ENCODE data around the gene TRAPPC2. TPM values are rescaled to one million over a fixed set of nuclear protein-coding genes. Genes with fewer than 3 reads are reported as not detected.

Gene TRAPPC2
- total RNA-seq, 1 experiment from 2014 or later: 19.5 TPM

GRCh38 chrX:13721819-13722519 is 12.5 kb downstream of the TRAPPC2 start:
- DNase-seq (ENCODE audit: low spot score): no peak
- TF ChIP-seq EZH2 (IDR thresholded peaks at IDR 0.05; ENCODE audit: borderline replicate concordance, low read depth, low read length, poor library complexity, severe bottlenecking): no peak
- TF ChIP-seq CTCF (conservative IDR thresholded peaks at IDR 0.05; ENCODE audit: low read depth, low read length): no peak
- BruUV-seq (replicated peaks): no TSS peak
- H3K4me3 ChIP-seq (ENCODE audit: low read depth, low read length, poor library complexity, severe bottlenecking): no peak overlapping the region
- ChIA-PET POLR2A (ENCODE audit: low non-redundant PET) (no interaction called here), CTCF (no interaction called here)
- peaks cover 8% of the 10 kb centered on the region for H3K36me3 ChIP-seq (ENCODE audit: insufficient read depth, low read length, poor library complexity, severe bottlenecking)
- no peak overlapping the region for H3K27ac ChIP-seq (ENCODE audit: low read depth, low read length, poor library complexity, severe bottlenecking)
- intact Hi-C loops (cut with micrococcal nuclease; ENCODE audit: unreplicated experiment): no loop called here
- H3K27me3 ChIP-seq (replicated peaks; ENCODE audit: insufficient read depth, low read depth, low read length, poor library complexity): no peaks in the 10 kb centered on the region
- H3K4me1 ChIP-seq (ENCODE audit: insufficient read depth, low read length, poor library complexity, severe bottlenecking): no peaks in the 10 kb centered on the region
- H3K9me3 ChIP-seq (ENCODE audit: low read depth, low read length, poor library complexity, severe bottlenecking): no peaks in the 10 kb centered on the region

GRCh38 chrX:13721371-13721770 is 13.0 kb downstream of the TRAPPC2 start:
- intact Hi-C loops (cut with micrococcal nuclease; ENCODE audit: unreplicated experiment): no loop called here
- CTCF ChIA-PET: no interaction called here
- no peak overlapping the region for H3K4me3 ChIP-seq (ENCODE audit: low read depth, low read length, poor library complexity, severe bottlenecking)
- TF ChIP-seq CTCF (conservative IDR thresholded peaks at IDR 0.05; ENCODE audit: low read depth, low read length) (no peak), EZH2 (IDR thresholded peaks at IDR 0.05; ENCODE audit: borderline replicate concordance, low read depth, low read length, poor library complexity, severe bottlenecking) (no peak)
- no peaks in the 10 kb centered on the region for H3K27me3 ChIP-seq (replicated peaks; ENCODE audit: insufficient read depth, low read depth, low read length, poor library complexity)
- POLR2A ChIA-PET (ENCODE audit: low non-redundant PET): no interaction called here
- BruUV-seq (replicated peaks): no TSS peak
- no peak overlapping the region for H3K27ac ChIP-seq (ENCODE audit: low read depth, low read length, poor library complexity, severe bottlenecking)
- peaks cover 8% of the 10 kb centered on the region for H3K36me3 ChIP-seq (ENCODE audit: insufficient read depth, low read length, poor library complexity, severe bottlenecking)
- H3K9me3 ChIP-seq (ENCODE audit: low read depth, low read length, poor library complexity, severe bottlenecking): no peaks in the 10 kb centered on the region
- DNase-seq (ENCODE audit: low spot score): no peak
- H3K4me1 ChIP-seq (ENCODE audit: insufficient read depth, low read length, poor library complexity, severe bottlenecking): no peaks in the 10 kb centered on the region

DNA sequence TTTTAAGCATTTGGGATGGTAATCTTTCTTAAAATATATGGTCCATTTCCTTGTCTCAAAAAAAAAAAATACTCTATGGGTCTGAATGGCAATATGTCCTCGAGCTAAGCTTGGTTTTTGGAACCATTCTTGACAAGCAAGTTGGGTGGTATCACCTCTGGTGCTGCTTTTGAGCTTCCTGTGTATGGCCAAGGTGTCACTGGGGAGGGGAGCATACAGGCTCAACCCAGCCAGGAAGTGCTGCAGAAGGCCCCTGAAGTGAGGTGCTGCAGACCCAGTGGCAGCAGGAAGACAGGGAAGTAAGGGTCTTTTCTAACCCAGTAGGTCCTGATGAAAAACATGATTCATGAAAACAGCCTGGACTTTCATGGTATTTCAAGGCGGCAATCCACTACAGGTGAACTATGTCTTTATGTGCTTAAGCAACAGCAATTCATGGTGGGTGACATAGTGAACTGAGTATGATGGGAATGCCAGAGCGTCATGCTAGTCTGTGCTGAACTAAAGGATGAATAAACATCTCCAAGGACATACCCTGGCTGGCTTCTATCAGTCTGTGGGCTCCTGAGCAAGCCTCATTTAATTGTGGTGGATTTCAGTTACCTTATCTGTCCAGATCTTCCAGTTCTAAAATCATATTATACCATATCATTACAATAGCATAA is 15.1 kb downstream of the TRAPPC2 start:
- DNase-seq (ENCODE audit: low spot score): no peak
- Histone ChIP-seq H3K36me3 (ENCODE audit: insufficient read depth, low read length, poor library complexity, severe bottlenecking) (peaks cover 17% of the 10 kb centered on the region), H3K27ac (ENCODE audit: low read depth, low read length, poor library complexity, severe bottlenecking) (no peak overlapping the region), H3K4me3 (ENCODE audit: low read depth, low read length, poor library complexity, severe bottlenecking) (no peak overlapping the region), H3K4me1 (ENCODE audit: insufficient read depth, low read length, poor library complexity, severe bottlenecking) (no peaks in the 10 kb centered on the region), H3K27me3 (replicated peaks; ENCODE audit: insufficient read depth, low read depth, low read length, poor library complexity) (no peaks in the 10 kb centered on the region), H3K9me3 (ENCODE audit: low read depth, low read length, poor library complexity, severe bottlenecking) (no peaks in the 10 kb centered on the region)
- TF ChIP-seq EZH2 (IDR thresholded peaks at IDR 0.05; ENCODE audit: borderline replicate concordance, low read depth, low read length, poor library complexity, severe bottlenecking) (no peak), CTCF (conservative IDR thresholded peaks at IDR 0.05; ENCODE audit: low read depth, low read length) (no peak)
- CTCF ChIA-PET: no interaction called here
- no TSS peak for BruUV-seq (replicated peaks)
- intact Hi-C loops (cut with micrococcal nuclease; ENCODE audit: unreplicated experiment): no loop called here
- POLR2A ChIA-PET (ENCODE audit: low non-redundant PET): no interaction called here
